GM21723 (cell line): ENCODE data around the gene TRH.
"Not testable (repeated sequence)": the region's sequence is repeated elsewhere in the genome, so short reads cannot be mapped to it uniquely, and the experiment has no call there.

Experiments
- ATAC-seq: cut with Tn5 transposase; IDR thresholded peaks from one replicate; pipeline ENCODE4 v1.9.1; 2021; ENCODE audit warnings: mild to moderate bottlenecking, moderate library complexity; ENCODE audit not compliant: unreplicated experiment

Gene TRH

GRCh38 chr3:130002666-130003598, 28.4 kb downstream of the TRH start:
- ATAC-seq = not testable (repeated sequence)

- ATAC-seq = no peak
Observed at GRCh38 chr3:130010556-130010955, 36.0 kb downstream of the TRH start.

DNA sequence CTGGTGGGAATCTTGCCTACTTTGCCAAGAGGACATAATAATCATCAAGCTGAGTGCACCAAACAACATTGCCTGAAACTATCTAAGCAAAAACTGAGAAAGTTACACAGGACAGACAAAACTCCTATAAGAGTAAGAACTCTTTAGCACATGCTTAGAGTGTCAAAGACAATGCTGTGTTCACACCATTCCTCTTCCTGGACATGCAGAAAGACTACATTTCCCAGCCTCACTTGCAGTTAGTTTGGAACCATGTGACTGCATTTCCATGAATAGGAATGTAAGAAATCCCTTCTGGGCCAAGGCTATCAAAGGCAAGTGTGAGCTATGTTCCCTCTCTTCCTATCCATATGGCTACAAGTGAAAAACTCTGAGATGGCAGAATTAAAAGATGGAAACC, 37.6 kb downstream of the TRH start:
- ATAC-seq = not testable (repeated sequence)

DNA sequence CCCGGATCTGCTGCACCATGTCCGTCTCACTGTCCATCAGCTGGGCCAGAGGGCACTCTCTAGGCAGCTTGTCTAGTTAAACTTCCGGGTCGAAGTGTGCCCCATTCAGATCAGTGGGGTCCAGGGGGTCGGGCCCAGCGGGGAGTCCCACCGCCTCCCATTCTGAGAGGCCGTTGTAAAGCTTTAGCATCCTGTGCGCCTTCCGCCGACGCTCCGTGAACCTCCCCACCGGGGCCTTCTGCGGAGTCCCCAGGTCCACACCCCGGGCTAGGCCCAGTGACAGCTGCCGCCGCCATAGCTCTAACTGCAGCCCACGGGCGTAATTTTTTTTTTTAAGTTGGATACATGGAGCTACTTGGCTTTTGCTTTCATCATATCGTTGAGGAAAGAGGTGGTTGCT, 38.7 kb downstream of the TRH start:
- ATAC-seq = not testable (repeated sequence)

DNA sequence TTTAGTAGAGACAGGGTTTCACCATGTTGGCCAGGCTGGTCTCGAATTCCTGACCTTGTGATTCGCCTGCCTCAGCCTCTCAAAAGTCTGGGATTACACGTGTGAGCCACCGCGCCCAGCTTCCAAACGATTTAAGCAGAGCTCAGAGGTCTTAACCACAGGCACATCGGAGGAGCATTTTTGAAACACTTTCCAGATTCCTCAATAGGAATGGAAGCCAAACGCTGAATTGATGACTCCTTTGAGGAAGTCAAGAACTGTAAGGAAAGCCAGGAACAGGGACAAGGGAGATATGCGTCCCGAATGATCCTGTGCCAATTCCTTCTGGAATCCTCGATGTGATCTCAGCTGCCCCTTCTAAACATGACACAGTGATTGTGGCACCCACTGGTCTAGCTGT, 40.0 kb downstream of the TRH start:
- ATAC-seq = no peak

DNA sequence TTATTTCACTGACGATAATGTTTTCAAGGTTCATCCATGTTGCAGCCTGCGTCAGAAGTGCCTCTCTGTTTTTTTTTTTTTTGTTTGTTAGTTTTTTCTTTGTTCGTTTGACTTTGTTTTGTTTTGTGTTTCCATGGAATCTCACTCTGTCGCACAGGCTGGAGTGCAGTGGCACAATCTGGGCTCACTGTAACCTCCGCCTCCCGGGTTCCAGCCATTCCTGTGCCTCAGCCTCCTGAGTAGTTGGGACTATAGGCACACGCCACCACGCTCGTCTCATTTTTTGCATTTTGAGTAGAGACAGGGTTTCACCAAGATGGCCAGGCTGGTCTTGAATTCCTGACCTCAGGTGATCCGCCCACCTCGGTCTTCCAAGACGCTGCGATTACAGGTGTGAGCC, 43.1 kb downstream of the TRH start:
- ATAC-seq = not testable (repeated sequence)

DNA sequence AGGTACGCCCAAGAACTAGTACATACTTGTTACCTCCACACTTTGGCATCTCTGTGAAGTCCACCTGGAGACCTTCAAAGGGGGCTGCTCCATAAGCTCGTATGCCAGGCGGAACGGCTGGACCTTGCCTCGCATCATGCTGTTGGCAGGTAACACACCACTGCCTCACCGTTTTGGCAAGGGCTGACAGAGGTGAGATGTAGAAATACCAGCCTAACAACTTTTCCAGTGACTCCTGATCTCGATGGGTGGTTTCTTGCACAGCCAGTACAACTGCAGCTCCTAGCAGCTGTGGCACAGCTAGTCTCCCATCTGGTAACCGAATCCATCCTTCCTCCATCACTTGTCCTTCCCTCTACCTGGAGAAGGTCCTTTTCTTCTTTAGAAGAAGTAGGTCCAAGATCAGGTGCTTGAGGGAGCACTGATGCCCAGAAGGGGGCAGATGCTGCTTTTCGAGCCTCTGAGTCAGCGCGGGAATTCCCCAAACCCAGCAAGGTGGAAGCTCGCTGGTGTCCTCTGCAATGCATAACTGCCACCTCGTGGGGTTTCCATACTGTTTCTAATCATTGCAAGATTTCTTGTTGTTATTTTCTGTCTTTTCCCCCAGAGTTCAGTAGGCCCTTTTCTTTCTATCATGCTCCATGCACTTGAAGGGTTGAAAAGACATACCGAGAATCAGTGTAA, 51.8 kb downstream of the TRH start:
- not testable (repeated sequence) for ATAC-seq

DNA sequence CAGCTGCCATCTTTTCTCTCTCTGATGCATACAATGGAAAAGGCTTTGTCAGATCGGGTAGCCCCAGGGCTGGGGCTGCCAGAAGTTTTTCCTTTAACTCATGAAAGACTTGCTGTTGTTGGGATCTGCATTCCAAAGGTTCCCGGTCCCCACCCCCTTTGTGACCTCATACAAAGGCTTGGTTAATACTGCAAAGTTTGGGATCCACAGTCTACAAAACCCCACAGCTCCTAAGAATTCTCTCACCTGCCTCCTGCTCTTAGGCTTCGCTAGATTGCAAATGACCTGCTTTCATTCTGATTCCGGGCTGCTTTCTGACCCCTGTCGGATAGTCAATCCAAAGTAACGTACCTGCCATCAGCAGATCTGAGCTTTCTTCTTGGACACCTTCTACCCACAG, 52.9 kb downstream of the TRH start:
- not testable (repeated sequence) for ATAC-seq
